Cardiac muscle cell (in vitro differentiated cells and primary cell): ENCODE measurements around the gene MOB2. TPM values are rescaled to one million over a fixed set of nuclear protein-coding genes. Genes with fewer than 3 reads are reported as not detected.
"Not testable (repeated sequence)": the region's sequence is repeated elsewhere in the genome, so short reads cannot be mapped to it uniquely, and the experiment has no call there.

Source experiments
- DNase-seq, 2 donors: peaks; one replicate each; pipeline versions ENCODE4 v3.0.0 to v3.0.0-alpha.2; 2010 to 2017; ENCODE audit warnings: low read depth in 1 of 2, low spot score in 1 of 2
- H3K27ac ChIP-seq: fragments of 200-600 bp; sonication (generic); 2 replicates; pipeline ENCODE4 v1.5.1; 2016
- H3K27me3 ChIP-seq: fragments of 200-600 bp; sonication (generic); 2 replicates; pipeline ENCODE4 v1.6.0; 2016; ENCODE audit warnings: control low read depth
- H3K36me3 ChIP-seq: fragments of 200-600 bp; sonication (generic); 2 replicates; pipeline ENCODE4 v1.5.1; 2016; ENCODE audit warnings: control low read depth
- H3K4me1 ChIP-seq: fragments of 200-600 bp; sonication (generic); 2 replicates; pipeline ENCODE4 v1.8.1; 2017; ENCODE audit warnings: low read depth, mild to moderate bottlenecking, mixed run types
- H3K4me3 ChIP-seq: fragments of 200-600 bp; sonication (generic); 2 replicates; pipeline ENCODE4 v1.5.1; 2016; ENCODE audit warnings: mild to moderate bottlenecking
- H3K9me3 ChIP-seq: fragments of 200-600 bp; sonication (generic); 2 replicates; pipeline ENCODE4 v1.5.1; 2017; ENCODE audit warnings: low read depth, mild to moderate bottlenecking, control low read depth
- polyA plus RNA-seq: library from polyadenylated mRNA; unstranded; fragments of >200 nt; fragmentation: Nextera tagmentation; extraction: Ambion mirVana; gene quantifications from 2 replicates; pipeline ENCODE4 v1.2.1, GENCODE V29; 2016
- total RNA-seq: library from RNA; depleted of rRNA; stranded (reverse); fragments of >200 nt; gene quantifications from 2 replicates; pipeline ENCODE4 v1.2.3, GENCODE V29; 2016
- TF ChIP-seq, protein P1 (sequence below): IDR thresholded peaks from 2 replicates; pipeline ENCODE4 v1.5.1; 2012; ENCODE audit warnings: low read depth, mild to moderate bottlenecking, low read length

MOB2 gene
- total and polyA plus RNA-seq, 2 experiments from 2014 or later = 31.1 to 52.0 TPM

GRCh38 chr11:1516273-1517067, 29.9 kb upstream of the MOB2 start:
- H3K4me1 ChIP-seq = peaks cover 4% of the 10 kb centered on the region

DNA sequence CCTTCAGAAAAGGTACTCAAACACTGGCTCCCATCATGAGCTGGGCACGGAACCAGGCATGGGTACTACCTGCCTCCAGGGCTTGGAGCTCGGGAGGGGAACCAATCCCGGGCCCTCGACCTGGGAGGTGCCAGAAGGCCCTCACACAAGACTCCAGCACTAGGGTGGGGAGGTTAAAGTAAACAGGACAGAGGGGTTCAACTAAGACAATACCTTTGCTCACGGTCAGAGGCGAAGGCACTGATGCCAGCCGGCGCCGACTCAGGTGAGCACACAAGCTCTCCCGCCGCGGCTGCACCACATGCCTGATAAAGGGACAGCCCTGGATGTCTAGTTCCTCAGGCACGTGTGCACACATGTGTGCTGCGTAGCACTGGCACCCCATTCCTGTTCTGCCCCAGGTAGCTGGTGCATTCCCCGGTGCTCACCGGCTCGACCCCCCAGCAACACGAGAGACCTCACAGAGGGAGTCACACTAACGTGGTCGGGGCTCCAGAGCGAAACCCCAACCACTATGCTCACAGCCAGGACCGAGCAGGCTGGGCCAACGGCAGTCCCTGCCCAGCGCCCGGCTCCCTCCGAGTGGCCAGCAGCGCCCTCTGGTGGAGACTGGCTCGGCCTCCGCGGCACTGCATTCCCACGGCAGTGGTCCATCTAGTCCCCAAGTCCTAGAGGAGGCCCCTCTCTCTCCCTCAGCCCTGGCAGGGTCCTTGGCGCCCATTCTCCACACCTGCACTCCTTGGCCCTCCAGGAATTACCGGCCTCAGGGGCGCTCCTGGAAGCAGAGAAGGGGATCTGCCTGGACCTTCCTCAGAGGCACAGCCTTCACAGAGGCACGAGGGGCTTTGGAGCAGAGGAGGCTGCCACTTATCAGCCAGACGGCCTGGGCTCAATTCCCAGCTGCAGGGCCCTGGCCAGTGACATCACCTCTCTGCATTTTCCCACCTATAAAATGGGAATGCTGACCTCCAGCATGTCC, 28.8 kb upstream of the MOB2 start:
- Histone ChIP-seq H3K4me1 (no peaks in the 10 kb centered on the region), H3K36me3 (no peaks in the 10 kb centered on the region), H3K4me3 (no peak overlapping the region), H3K27ac (no peak overlapping the region), H3K27me3 (no peaks in the 10 kb centered on the region), H3K9me3 (no peaks in the 10 kb centered on the region)
- DNase-seq = peak; percentile 70 to 83
- TF ChIP-seq, protein P1, sequence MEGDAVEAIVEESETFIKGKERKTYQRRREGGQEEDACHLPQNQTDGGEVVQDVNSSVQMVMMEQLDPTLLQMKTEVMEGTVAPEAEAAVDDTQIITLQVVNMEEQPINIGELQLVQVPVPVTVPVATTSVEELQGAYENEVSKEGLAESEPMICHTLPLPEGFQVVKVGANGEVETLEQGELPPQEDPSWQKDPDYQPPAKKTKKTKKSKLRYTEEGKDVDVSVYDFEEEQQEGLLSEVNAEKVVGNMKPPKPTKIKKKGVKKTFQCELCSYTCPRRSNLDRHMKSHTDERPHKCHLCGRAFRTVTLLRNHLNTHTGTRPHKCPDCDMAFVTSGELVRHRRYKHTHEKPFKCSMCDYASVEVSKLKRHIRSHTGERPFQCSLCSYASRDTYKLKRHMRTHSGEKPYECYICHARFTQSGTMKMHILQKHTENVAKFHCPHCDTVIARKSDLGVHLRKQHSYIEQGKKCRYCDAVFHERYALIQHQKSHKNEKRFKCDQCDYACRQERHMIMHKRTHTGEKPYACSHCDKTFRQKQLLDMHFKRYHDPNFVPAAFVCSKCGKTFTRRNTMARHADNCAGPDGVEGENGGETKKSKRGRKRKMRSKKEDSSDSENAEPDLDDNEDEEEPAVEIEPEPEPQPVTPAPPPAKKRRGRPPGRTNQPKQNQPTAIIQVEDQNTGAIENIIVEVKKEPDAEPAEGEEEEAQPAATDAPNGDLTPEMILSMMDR = peak; percentile 92

More at GRCh38 chr11:1516273-1517067, 29.9 kb upstream of the MOB2 start:
- H3K36me3 ChIP-seq = no peaks in the 10 kb centered on the region
- H3K4me3 ChIP-seq = no peak overlapping the region
- H3K9me3 ChIP-seq = no peaks in the 10 kb centered on the region
- no peak for DNase-seq
- TF ChIP-seq, protein P1 = no peak
- H3K27me3 ChIP-seq = no peaks in the 10 kb centered on the region
- H3K27ac ChIP-seq = no peak overlapping the region

GRCh38 chr11:1514336-1515061, 27.9 kb upstream of the MOB2 start:
- H3K27me3 ChIP-seq = no peaks in the 10 kb centered on the region
- H3K4me3 ChIP-seq = no peak overlapping the region
- no peak for DNase-seq
- H3K9me3 ChIP-seq = no peaks in the 10 kb centered on the region
- TF ChIP-seq, protein P1 = no peak
- no peak overlapping the region for H3K27ac ChIP-seq
- H3K36me3 ChIP-seq = no peaks in the 10 kb centered on the region
- H3K4me1 ChIP-seq = peaks cover 3% of the 10 kb centered on the region

DNA sequence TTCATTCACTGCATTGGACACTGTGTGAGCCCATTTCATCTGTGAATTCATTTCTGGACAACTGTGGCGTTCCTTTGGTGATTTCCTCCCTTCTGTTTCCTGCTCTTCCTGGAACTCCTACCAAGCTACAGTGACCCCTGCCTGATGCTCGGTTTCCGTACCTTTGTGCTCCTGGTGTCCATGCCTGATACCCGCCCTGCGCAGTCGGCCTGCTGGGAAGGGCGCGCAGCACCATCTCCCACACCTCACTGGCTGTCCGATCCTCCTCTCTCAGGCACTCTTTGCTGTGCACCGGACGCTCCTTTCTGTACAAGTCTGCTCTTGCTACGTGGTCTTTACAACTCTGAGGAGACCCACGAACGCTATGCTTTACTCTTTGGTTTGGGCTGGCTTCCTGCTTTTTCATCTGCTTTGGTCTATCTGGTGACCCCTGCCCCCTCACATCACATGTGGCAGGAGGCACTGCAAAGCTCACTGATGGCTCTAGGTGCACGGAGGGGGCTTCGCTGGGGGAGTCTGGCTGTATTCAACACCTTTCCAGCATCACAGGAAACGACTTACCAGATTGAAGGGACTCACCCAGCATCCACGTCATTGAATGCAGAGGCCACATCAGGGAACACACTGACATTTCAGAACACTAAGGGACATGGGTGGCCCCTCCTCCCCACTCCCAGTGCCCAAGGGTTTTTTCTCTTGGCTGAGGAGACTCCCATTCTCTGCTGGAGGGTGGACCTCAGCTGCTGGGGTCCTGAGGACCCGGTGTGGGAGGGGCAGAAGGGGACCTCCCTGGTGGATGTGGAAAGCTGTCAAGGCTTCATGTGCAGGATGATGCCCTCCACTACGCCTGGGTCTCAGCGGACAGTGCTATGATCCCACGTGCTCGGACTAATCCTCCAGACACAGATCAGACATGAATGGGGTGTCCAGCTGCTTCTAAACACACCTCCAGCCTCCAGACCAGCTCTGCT, 27.0 kb upstream of the MOB2 start:
- TF ChIP-seq, protein P1 = no peak
- no peak for DNase-seq
- Histone ChIP-seq H3K4me1 (peaks cover 6% of the 10 kb centered on the region), H3K27ac (no peak overlapping the region), H3K36me3 (no peaks in the 10 kb centered on the region), H3K27me3 (no peaks in the 10 kb centered on the region), H3K4me3 (no peak overlapping the region), H3K9me3 (no peaks in the 10 kb centered on the region)

DNA sequence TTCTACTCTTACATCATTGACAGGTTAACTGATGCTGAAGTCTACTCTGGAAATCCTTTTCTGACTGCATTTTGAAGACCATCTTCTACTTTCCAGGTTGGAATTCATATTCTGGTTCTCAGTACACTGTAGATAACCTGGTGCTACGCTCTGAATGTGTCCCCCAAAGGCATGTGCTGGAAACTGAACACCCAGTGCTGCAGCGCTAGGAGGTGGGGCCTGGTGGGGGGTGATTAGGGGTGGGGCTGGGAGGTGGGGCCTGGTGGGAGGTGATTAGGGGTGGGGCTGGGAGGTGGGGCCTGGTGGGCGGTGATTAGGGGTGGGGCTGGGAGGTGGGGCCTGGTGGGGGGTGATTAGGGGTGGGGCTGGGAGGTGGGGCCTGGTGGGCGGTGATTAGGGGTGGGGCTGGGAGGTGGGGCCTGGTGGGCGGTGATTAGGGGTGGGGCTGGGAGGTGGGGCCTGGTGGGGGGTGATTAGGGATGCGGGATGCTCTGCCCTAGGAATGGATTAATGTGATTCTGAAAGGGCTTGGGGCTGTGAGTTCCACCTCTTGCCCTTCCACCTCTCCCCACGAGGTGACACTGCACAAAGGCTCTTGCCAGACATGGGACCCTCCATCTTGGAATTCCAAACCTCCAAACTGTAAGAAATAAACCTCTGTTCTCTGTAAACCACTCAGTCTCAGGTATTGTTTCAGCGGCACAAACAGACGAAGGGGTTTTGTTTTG, 26.1 kb upstream of the MOB2 start:
- not testable (repeated sequence) for H3K4me3 ChIP-seq, H3K27ac ChIP-seq, H3K27me3 ChIP-seq, H3K9me3 ChIP-seq, H3K36me3 ChIP-seq, DNase-seq, H3K4me1 ChIP-seq
